NCI-H1930 (cell line): Measurements from ENCODE around the gene ZNF805.
"Not testable (repeated sequence)": the region's sequence is repeated elsewhere in the genome, so short reads cannot be mapped to it uniquely, and the experiment has no call there.

Experiments used
- DNase-seq, 2 experiments: peaks; one replicate each; lab custom pipeline; 2025; lab: John Stamatoyannopoulos, UW

The ZNF805 gene

DNA sequence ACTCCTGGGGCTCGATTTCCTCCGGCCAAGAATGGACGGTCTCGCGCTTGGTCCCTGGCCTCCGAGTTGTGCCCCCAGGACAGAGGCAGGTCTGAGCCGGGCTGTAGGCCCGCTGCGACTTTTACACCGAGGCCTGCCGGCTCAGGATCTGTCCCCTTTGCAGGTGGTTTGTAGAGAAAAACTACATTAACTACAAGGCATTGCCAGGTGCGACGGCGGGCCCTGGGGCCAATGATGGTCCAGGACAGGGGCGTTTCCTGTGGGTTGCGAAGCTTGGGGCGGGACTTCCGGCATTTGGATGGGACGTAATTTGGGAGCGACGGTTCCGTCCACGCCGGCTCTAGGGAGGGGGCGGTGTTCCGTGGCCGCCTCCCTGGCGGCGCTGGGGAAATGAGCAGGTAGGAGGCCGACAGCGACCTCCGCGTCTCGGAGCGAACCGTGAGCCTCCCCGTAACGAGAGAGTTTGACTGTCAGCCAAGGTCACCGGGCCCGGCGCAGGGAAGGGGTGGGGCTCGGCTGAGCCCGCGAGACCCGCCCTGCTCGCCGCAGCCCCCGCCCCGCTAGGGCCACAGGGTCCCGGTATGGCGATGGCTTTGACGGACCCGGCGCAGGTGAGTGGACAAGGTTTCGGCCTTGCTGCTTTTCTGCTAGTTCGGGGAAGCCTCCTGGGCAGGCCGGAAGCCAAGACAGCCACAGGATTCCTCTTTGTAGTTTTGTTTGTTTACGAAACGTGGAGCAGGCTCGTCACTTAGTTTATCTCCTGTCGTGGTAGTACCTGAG lies at the start of gene ZNF805:
Gene ZNF805, plus strand, starts transcription at position 322 of the 780 bp plus-strand sequence. Its CDS starts 260 bp downstream, at position 582.
- peak; percentile 94 to 96 for DNase-seq

DNA sequence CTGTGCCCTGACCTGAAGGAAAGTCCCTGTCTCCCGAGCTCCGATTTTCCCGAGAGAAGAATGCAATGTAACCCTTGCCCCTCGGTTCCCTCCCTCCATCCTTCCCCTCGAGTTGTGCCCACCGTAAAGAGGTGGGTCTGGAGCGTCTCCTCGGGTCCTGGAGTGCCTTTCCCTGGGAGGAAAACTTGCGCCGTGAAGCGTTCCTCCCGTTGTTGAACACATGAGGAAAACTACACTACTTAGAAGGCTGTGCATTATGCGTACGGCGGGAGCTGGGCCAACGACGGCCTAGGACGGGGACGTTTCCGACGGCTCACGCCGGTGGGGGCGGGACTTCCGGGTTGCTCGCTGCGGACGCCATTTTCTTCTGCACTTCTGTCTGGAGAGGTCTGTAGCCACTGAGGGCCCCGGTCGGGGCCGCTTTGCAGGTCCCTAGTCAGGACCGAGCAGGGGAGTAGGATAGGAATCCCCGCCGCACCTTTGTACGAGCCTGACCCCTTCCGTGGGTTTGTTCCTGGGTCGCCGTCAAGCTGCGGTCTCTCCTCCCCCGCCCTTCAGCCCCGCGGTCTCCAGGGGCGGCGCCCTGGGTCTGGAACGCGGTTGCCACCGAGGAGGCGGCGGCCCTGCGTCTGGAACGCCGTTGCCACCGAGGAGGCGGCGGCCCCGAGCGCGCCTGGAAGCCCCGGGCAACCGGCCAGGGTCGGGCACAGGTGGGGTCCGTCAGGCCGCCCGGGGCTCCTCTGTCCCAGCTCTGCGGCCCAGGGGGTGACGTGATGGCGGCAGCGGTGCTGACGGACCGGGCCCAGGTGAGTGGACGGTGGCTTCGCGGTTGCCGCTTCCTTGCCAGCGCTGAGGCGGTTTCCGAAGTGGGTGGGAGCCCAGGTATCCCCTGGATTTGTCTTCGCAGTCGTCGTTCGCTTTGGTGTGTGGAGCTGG lies 49.0 kb upstream of the ZNF805 start, which contains the start of gene ZNF264:
Gene ZNF264, plus strand, starts transcription at position 360 of the 936 bp plus-strand sequence. Its CDS starts 414 bp downstream, at position 774.
- DNase-seq = peak; percentile 65 to 88

DNA sequence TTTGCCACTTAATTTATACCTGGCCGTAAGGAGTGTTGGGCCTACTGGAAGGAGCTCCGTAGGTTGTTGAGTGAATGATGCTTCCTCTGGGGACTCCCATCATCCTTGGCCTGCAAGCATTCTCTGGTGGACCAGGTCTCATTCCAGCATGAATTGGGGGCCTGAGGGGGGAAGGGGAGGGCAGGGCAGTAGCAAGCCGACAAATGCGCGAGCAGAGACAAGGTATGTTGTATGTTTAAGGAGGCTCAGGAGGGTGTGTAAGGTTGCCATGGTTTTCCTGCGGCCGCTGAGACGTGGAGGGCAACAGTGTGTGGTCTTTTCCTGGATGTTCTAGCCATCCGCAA lies 48.4 kb upstream of the ZNF805 start:
- no peak for DNase-seq

DNA sequence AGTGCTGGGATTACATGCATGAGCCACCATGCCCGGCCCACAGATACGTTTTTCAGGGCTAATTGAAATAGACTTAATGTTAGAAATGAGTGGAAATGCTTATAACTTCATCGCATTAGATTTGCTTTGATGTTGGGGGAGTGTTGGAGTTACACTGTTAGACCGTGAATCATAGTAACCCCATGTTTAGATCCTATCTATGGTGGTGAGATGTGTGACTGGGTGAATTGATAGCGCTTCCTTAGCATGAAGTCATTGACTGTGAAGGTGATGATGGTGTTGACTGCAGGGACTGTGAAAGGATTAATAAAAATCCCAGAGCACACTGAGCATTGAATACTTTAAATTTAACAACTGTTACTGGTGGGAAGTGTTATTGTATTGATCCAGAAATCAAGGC lies 47.4 kb upstream of the ZNF805 start:
- DNase-seq = no peak

DNA sequence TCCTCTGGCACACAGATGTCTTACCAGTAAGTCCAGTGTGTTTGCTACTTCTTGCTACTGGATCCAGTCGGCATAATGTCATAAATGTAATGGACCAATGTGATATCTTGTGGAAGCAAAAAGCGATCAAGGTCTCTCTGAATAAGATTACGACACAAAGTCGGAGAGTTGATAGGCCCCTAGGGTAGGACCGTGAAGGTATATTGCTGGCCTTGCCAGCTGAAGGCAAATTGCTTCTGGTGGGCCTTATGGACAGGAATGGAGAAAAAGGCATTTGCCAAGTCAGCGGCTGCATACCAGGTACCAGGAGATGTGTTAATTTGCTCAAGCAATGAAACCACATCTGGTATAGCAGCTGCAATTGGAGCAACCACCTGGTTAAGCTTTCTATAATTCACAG lies 42.6 kb upstream of the ZNF805 start:
- not testable (repeated sequence) for DNase-seq

DNA sequence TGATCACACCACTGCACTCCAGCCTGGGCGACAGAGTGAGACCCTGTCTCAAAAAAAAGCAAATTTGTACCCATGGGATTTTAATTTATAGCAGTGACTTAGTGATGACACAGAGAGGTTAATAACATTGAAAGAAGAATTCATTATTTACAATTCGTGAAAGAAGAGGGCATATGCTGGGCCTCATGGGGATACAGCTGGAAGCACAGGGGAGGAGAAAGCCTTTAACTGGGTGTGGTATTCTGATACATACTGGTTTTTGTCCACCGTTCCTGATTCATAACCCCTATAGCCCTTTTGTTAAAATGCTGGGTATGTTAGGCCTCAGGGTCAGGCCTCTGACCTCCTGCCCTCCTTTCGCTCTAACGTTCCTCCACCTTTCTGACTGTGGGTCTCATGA lies 38.3 kb upstream of the ZNF805 start:
- DNase-seq = no peak

DNA sequence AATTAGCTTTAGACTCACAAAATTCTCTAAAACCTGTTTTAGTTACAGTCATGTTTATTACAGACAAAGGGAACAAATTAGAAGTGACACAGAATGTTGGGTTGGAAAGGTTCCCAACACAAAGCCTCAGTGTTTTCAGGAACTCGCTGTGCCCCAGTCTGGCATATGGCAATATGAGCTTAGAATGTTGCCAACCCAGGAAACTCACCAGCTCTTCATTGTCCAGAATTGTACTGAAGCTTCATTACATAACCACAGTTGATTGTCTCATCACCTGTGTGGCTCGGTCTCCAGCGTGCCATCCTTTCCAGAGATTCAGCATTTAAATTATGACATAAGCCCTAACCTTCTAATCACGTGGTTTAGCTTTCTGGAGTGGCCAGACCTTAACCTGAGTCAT lies 30.1 kb upstream of the ZNF805 start:
- no peak for DNase-seq

DNA sequence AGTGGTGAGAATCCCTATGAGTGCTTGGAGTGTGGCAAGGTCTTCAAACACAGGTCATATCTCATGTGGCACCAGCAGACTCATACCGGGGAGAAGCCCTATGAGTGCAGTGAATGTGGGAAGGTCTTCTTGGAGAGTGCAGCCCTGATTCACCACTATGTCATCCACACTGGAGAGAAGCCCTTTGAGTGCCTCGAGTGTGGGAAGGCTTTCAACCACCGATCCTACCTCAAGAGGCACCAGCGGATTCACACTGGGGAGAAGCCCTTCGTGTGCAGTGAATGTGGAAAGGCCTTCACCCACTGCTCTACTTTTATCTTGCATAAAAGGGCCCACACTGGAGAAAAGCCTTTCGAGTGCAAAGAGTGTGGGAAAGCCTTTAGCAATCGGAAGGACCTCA lies 28.3 kb upstream of the ZNF805 start:
- no peak for DNase-seq

DNA sequence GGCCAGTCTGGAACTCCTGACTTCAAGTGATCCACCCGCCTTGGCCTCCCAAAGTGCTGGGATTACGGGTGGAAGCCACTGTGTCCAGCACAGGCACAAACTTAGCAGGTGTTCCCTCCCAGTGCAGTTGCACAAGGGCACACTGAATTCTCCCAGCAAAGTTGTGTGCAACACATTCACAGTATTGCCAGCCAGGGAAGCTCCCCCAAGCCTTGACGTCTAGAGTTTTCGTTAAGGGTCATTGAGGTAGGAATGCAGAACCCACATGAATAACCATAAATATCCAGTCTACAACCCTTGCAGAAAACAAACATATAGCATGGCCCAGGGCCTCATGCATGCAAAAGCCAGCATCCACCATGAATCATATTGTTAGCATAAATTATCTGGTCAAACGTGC lies 12.9 kb upstream of the ZNF805 start:
- DNase-seq = no peak

DNA sequence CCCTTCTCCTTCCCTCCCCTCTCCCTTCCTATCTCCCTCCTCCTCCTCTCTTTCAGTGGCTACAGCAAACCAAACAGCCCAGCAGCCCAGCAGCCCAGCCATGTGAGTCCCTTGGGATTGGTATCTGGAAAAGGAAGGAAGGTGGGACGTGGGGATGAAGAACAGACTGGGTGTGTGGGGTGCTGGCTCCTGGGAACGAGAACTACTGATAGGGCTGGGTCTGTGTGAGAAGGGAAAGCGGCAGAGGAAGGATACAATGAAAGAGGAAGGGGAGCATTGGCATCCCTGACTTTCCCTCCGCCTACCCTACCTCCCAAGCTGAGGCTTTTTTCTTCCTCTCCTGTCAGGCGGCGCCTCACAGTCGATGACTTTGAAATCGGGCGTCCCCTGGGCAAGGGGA lies 8.7 kb upstream of the ZNF805 start:
- no peak for DNase-seq

DNA sequence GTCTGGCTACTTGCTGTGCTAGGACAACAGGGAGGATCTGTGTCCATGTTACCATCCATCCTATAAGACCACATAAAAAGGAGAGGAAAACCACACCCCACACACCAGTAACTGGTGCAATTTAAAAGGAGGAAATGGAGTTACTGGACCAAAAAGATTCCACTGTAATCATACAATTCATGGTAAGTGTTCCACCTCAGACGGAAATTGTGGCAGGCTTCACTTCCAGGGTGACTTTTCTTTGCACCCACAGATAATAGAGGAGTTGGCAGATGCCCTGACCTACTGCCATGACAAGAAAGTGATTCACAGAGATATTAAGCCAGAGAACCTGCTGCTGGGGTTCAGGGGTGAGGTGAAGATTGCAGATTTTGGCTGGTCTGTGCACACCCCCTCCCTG lies 7.2 kb upstream of the ZNF805 start:
- no peak for DNase-seq

DNA sequence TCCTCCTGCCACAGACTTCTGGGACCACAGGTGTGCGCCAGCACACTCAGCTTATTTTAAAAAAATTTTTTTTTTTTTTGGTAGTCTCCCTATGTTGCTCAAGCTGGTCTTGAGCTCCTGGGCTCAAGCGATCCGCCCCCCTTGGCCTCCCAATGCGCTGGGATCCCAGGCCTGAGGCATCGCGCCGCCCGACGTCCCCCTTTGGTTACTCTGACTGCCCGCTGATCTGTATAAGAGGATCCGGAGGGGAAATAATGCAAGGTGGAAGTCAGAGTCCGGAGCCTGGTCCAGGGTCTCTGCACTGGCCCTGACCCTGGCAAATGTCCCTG lies 486 bp upstream of the ZNF805 start:
- DNase-seq = peak in 1 of 2 experiments; percentile 71

DNA sequence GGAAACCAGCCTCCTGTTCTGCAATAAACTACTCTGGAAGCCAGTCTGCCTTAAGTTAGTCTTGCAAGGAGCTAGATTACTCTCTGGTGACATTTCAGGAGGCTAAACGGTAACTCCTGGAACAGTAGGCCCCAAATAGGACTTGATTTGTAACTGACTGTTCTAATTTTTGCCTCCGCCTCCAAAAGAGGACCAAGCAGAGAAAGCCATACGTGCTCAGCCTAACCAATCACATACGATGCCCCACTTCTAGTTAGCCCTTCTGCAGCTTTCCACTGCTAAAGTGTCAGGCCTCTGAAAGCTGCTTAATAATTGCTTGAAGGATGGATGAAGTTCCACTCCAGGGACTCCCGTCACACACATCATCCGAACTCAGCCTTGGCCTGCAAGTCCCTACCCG lies 744 bp downstream of the ZNF805 start:
- DNase-seq = no peak

DNA sequence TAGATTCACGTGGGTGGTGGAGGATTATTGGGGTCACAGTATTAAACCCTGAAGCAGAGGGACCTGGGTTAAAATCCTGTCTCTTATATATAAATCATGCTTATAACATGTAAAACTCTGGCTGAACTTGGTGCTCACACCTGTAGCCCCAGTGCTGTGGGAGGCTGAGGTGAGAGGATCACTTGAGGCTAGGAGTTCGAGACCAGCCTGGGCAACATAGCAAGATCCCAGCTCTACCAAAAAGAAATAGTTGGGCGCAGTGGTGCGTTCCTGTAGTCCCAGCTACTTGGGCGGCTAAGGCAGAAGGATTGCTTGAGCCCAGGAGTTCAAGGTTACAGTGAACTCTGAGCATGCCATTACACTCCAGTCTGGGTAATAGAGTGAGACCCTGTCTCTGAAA lies 2.4 kb downstream of the ZNF805 start:
- no peak for DNase-seq

DNA sequence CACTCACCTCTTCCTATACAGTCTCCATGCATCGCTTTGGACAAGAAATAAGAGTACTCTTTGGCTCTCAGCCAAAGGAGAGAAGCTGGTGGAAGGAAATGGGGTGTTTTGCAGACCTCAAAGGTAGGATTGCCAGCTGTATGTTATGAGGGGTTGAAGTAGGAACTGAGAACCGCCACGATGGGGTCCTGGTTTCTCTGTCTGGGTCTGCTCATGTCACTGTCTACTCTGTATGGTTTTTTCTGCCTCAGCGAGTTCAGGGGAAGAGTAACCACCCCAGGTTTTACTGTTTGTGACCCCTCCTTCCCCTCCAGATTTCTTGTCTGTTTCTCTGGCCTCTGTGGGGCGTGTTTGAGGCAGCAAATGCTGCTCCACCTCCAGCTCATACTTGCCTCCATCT lies 4.1 kb downstream of the ZNF805 start:
- DNase-seq = no peak

DNA sequence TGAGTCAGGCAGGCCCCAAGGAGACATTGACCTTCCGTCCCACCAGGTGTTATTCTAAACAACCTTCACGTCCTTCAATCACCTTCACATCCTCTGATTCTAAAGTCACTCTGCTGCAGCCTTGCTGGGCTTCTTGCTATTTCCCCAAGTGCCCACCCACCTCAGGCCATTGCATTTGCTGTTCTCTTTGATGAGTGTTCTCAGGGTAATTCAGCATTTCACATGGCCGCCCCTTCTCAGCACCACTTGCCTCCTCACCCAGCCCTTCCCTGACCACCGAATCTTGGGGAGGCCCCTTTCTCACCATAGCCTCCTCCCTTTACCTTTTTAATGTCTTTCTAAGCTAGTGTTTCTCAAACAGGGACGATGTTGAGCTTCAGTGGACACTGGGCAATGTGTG lies 4.6 kb downstream of the ZNF805 start:
- DNase-seq = no peak

DNA sequence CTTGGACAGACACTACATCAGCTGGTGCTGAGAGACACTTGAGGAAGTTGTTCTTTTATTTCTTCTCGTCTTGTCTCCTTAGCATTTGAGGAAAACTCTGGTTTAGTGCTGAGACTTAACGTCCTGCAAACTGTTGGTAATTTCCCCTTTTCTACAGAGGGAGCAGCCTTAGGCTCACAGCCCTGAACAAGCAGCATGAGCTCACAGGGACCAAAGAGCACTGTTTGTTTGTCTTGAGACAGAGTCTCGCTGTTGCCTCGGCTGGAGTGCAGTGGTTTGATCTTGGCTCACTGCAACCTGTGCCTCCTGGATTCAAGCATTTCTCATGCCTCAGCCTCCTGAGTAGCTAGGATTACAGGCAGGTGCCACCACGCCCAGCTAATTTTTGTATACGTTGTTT lies 5.5 kb downstream of the ZNF805 start:
- no peak for DNase-seq

DNA sequence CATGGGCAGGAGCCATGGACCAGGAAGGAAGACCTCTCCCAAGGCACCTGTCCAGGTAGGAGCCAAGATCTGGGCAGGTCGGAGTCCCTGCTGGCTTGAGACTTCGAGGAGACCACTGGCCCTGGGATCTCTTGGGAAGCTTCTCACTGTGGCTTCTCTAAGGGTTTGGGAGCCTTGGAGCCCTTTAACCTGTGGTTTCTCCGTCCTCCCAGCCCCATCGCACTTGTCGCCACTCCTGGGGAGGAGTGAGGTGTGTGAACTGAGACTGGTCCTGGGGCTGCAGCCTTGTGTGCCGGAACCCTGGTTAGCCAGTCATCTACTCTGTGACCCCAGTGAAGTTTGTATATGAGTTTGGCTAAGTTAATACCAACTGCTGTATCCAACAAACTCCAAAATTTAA lies 8.2 kb downstream of the ZNF805 start:
- no peak for DNase-seq

DNA sequence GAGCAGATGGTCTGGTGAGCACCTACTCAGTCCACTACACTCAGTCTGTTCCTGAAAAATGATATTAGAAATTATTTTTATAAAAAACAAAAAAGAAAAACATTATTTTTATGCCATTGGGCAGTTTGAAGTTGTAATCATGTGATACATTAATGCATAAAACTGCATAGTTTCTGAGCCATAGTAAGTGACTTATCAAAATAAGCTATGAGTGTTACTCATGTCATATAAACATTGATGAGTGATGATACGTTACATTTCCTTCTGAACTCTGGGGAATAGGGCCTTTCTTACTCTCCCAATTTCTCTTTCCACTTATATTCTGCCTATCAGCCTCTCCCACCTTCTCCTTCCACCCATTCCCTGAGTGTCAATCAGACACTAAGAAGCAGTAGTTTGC lies 8.9 kb downstream of the ZNF805 start:
- DNase-seq = no peak

DNA sequence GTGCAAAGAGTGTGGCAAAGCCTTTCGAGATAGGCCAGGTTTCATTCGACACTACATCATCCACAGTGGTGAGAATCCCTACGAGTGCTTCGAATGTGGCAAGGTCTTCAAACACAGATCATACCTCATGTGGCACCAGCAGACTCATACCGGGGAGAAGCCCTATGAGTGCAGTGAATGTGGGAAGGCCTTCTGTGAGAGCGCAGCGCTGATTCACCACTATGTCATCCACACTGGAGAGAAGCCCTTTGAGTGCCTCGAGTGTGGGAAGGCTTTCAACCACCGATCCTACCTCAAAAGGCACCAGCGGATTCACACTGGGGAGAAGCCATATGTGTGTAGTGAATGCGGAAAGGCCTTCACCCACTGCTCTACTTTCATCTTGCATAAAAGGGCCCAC lies 13.3 kb downstream of the ZNF805 start:
- not testable (repeated sequence) for DNase-seq

DNA sequence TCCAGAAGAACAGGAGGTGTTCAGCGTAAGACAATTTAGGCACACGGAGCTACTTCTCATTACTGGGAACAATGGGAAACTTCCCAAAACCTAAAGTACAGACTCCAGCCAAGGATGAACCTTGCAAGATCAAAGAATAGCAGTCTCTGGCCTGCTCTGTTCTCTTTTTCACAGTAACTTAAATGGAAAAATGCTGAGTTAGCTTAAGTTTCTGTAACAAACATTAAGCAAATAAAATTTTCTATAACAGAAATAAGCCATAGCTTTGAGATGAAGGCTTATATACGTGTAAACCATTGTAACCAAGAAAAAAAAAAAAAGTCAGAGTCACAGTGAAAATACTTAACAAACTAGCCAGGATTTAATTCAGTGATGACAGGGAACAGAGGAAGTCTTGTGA lies 21.6 kb downstream of the ZNF805 start:
- DNase-seq = no peak

DNA sequence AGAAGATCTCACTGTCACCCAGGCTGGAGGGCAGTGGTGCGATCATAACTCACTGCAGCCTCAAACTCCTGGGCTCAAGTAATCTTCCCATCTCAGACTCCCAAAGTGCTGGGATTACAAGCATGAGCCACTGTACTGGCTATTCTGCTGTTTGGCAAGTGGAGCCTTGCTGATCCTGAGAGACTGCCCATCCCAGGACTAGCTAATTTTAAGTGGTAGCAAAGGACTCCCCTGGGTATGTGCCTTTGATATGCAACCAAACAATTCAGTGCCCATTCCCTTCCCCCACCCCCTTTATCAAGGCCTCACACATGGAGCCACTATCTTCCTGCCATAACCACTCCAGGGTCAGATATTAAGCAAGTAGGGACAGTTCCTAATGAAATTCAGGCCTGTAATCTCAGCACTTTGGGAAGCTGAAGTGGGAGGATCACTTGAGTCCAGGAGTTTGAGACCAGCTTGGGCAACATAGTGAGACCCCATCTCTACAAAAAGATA lies 22.9 kb downstream of the ZNF805 start:
- no peak for DNase-seq

DNA sequence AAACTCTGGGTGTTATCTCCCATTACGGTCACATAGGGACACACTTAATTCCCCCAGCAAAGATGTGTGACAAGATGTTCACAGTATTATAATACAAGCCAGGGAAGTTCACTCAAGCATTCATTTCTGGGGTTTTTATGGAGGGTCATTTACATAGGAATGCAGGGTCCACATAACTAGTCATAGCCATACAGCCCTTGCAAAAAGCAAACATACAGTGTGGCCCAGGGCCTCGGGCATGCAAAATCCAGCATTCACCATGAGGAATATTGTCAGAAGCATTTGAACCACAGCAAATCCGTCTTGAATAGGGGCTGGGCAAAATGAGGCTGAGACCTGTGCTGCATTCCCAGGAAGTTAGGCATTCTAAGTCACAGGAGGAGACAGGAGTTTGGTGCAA lies 26.9 kb downstream of the ZNF805 start:
- no peak for DNase-seq
